Stimulated activated naive CD4-positive, alpha-beta T cell (primary cell): ENCODE data around the gene SOBP.
"Not testable (repeated sequence)": the region's sequence is repeated elsewhere in the genome, so short reads cannot be mapped to it uniquely, and the experiment has no call there.

Source experiments
- DNase-seq, 6 experiments: peaks; one replicate each; lab custom pipeline; 2025; lab: John Stamatoyannopoulos, UW

SOBP gene

GRCh38 chr6:107488875-107489635 lies 862 bp upstream of the SOBP start:
- peak in 3 of 6 experiments; percentile 7 to 33 (median 9) for DNase-seq

DNA sequence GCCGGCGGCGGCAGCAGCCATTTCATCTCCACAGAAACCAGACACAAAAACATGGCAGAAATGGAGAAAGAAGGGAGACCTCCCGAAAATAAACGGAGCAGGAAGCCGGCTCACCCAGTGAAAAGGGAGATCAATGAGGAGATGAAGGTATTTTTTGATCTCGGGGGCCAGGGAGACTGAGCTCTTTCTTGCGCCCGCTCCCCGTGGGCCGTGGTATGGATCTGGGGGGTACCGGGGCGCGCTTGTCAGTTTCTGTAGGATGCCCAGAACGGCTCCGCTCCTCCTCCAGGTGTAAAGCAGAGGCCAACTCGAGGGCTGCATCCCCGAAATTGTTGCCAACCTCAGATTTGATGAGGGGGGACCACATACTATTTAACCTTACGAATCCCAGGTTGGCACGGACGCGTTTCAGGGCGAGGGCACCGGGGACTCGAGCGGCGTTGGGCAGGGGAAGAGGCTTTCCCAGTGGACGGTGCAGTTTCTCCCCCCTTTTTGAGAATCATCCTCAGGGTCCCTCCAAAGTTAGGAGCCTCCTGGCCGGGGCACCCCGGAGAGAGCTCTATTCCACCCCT lies 735 bp downstream of the SOBP start:
- DNase-seq, result peak in 3 of 6 experiments; percentile 6 to 49 (median 43)

DNA sequence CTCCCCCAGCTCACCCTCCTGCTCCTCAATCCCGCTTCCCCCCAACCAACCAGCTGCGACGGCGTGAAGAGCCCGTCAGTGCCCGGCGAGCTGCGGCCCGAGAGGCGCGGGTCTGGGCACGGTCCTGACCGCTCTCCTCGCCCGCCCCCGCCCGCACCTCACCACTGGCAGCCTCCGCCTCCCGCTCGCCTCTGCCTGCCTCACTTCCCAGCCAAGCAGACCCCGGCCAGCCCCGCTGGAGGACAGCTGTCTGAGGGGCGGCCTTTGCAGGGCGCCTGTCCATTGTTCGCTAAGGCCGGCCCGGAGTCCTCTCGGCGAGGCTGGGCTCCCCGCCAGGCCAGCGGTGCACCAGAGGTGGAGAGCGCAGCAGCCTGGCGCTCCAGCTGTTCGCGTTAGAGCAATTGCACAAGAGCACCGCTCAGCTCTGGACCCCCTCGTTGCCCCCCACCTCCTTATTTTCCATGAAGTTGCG lies 1.3 kb downstream of the SOBP start:
- DNase-seq, result peak in 2 of 6 experiments; percentile 12 to 16

DNA sequence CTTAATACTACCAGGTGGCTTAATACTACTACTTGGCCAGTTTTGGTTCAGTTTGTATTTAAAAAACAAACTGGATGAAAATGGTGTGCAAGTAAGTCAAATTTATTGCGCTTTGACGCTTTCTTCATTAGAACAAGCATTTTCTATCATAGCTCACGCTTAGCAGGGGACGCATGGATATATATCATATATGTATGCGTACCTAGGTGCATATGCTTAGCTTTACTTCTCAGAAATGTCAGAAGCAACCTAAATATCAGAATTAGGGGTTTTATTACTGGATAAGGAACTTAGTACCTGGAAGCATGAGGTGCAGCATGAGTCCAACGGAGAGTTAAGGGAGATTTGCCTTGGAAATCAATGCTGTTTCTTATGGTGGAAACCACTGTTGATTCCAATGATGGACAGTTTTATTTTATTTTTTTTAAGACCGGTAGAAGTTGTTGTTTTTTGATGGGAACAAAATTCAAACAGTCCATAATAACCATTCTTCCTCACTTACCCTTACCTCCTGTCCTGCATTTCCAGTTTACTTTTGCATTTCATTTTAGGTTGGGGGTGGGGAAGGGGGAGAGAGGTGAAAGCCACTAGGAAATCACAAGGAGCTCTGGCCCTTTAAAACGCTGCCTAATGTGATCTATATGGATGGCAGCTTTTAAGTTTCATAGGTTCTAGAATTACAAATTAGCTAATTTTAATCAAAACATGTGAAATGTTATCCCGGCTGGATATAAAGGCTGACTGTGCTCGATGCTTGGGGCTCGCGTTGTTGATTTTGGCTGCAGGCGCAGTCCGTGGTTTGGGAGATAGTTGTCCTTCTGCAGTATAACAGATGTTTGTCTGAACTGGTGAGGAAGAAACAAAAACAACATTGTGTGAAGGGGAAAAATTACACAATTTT lies 2.1 kb downstream of the SOBP start:
- no peak for DNase-seq

DNA sequence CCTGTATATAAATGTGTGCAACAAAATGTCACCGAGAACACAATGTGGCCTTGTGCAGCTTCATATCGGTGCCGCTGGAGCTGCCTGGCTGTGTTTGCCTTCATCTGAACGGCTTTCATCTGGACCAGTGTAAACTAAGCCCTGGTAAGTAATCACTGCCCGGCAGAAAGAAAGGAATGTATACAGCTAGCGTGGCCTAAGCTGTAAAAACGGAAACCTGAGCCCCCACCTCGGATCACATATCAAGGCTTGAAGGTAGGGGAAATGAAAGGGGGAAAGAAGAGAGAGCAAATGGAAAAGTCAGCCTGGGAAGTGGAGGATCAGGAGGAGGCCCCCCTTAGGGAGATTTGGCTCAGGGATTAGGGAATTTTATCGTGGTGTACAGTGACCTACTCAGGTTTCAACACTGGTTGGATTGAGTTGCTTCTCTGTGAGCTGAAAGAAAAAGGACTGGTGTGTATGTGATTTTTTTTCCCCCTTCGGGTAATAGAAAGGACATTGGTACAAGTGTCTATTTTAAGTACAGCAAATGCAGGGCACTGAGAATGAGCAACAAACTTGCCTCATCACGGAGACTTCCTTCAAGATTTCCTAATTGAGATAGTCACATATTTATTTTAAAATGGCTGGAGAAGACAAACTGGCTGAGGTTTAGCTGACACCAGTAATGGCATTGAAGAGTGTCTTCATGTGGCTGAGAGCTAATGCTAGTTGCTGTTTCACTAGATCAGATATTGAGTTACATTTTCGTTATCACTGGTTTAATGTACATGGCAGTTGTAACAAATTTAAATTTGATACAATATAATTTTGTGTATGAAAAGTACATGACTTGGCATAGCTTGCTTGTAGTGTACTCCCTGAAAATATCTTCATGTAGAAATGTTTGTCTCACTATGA lies 3.5 kb downstream of the SOBP start:
- no peak for DNase-seq

DNA sequence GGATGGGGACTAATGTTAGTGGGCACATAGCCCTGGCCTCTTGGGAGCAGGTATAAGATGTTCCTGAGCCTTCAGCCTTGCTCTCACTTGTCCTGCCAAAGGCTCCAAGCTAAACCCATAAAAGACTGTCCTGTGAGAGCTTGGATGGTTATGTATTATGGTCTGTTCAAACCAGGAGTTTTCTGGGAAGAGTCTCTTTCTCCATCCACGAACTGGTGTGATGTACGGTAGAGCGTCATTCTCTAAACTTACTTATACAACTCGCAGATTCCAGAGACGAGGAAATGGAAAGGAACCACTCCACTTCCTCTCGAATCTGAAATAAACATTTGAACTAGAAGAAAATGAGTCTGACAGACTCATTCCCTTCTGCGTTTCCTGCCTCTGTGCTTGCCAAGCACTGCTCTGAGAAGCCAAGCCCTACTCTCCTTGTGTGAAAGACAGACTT lies 5.3 kb downstream of the SOBP start:
- no peak for DNase-seq

GRCh38 chr6:107495971-107496370 lies 6.1 kb downstream of the SOBP start:
- DNase-seq, result no peak

GRCh38 chr6:107496892-107497684 lies 7.2 kb downstream of the SOBP start:
- DNase-seq, result no peak

DNA sequence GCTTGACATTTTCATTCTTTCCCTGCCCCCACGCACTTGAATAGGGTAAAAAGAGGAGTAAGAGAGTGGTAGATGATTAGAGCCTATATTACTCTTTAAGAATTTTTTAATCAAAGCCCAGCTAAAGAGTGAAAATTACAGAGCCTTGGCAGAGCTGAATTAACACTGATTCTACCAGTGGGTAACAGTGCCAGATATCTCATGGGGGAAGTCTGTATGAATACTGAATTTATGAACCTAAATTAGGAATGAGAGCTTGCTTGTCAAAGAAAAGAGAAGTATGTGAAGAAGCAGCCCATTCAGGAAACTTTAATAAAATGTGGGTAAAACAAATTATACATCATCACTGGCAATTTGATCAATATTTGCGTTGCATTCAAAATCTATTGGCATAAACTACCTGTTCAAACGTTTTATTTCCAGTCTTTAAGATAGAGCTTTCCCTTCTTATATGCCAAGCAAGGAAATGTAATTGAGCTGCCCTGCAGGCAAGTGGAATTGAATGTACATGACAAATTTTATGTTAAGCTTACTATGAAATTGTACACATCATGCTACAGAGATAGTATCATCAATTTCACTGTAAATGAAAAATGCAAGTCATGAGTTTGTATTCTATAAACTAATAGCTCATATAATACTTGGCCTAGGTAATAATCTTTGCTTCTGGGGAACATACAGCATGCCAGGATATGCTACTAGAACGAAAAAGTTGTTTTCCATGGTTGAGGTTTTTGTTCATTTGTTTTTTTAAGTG lies 14.5 kb downstream of the SOBP start:
- no peak for DNase-seq

GRCh38 chr6:107506145-107506544 lies 16.2 kb downstream of the SOBP start:
- DNase-seq, result no peak

DNA sequence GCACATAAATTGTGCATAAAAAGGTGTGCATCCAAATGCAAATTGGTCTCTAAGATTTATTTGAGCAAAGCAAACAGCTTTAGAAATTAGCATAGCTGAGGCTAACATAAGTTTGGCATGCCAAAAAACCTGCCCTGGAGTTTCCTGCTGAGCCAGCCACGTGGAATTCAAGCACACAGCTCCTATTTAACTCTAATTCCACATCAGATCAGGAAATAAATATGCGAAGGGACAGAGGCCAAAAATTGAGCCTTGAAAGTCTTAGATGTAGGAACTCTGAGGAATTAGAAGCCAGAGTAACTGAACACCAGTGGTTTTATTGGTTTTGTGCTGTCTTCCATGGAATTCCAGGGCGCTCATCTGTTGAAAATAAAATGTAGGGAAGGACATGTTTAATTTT lies 19.6 kb downstream of the SOBP start:
- DNase-seq, result no peak

GRCh38 chr6:107510108-107510507 lies 20.2 kb downstream of the SOBP start:
- DNase-seq, result no peak

GRCh38 chr6:107511511-107511993 lies 21.6 kb downstream of the SOBP start:
- no peak for DNase-seq

GRCh38 chr6:107513214-107513613 lies 23.3 kb downstream of the SOBP start:
- DNase-seq, result no peak

GRCh38 chr6:107515955-107516354 lies 26.0 kb downstream of the SOBP start:
- no peak for DNase-seq

- DNase-seq, result no peak
These were observed 27.4 kb downstream of the SOBP start for GRCh38 chr6:107517274-107517673.

GRCh38 chr6:107519224-107519623 lies 29.3 kb downstream of the SOBP start:
- not testable (repeated sequence) for DNase-seq

- DNase-seq, result not testable (repeated sequence)
These were observed 30.8 kb downstream of the SOBP start for GRCh38 chr6:107520706-107521105.

GRCh38 chr6:107523054-107523791 lies 33.3 kb downstream of the SOBP start:
- DNase-seq, result no peak
